Mononuclear cell (primary cell): ENCODE measurements around the gene ECE1. TPM values are rescaled to one million over a fixed set of nuclear protein-coding genes. Genes with fewer than 3 reads are reported as not detected.

ENCODE experiments used
- H3K27me3 ChIP-seq: 2 replicates; pipeline ENCODE4 v1.6.0; 2011; ENCODE audit warnings: low read length, control low read depth; ENCODE audit not compliant: insufficient read depth
- H3K4me1 ChIP-seq: 2 replicates; pipeline ENCODE4 v1.5.1; 2011; ENCODE audit warnings: mild to moderate bottlenecking, low read length, control low read depth; ENCODE audit not compliant: insufficient read depth
- H3K4me3 ChIP-seq: 2 replicates; pipeline ENCODE4 v1.5.1; 2011; ENCODE audit warnings: mild to moderate bottlenecking, low read length, moderate library complexity
- H3K9me3 ChIP-seq: 2 replicates; pipeline ENCODE4 v1.5.1; 2011; ENCODE audit warnings: low read depth, mild to moderate bottlenecking, control low read depth, low read length
- total RNA-seq: library from RNA; depleted of rRNA; stranded (reverse); fragments of >200 nt; gene quantifications from one replicate; pipeline ENCODE4 v1.2.3, GENCODE V29; 2012

The ECE1 gene
- total RNA-seq, 1 donor: 72.4 TPM

DNA sequence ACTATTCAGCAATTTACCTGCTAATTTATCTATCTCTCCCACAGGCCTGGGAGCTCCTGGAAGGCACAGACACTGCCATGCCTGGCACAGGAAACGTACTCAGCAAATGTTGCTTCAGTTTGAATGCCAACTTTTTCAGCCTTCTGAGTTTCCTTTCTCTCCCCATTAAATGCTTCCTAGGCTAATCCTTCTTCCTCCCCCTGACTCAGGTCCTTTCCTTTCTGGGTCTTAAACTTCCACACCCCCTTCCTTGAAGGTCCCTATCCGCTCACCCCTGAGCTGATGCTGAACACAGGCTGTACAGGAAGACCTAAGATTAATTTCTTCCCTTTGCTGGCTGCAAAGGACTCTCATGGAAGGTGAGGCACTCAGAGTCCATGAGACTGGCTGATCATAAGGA lies 40.3 kb upstream of the ECE1 start:
- Histone ChIP-seq H3K4me1 (peaks cover 77% of the 10 kb centered on the region), H3K27me3 (no peaks in the 10 kb centered on the region)

GRCh38 chr1:21329209-21329844 lies 39.1 kb upstream of the ECE1 start:
- Histone ChIP-seq H3K27me3 (no peaks in the 10 kb centered on the region), H3K9me3 (no peaks in the 10 kb centered on the region), H3K4me1 (peaks cover 77% of the 10 kb centered on the region), H3K4me3 (no peak overlapping the region)

More for the DNA sequence above, 40.3 kb upstream of the ECE1 start:
- no peak overlapping the region for H3K4me3 ChIP-seq
- no peaks in the 10 kb centered on the region for H3K9me3 ChIP-seq

GRCh38 chr1:21327566-21328323 lies 37.5 kb upstream of the ECE1 start:
- Histone ChIP-seq H3K4me3 (no peak overlapping the region), H3K9me3 (no peaks in the 10 kb centered on the region), H3K27me3 (no peaks in the 10 kb centered on the region), H3K4me1 (peaks cover 78% of the 10 kb centered on the region)

DNA sequence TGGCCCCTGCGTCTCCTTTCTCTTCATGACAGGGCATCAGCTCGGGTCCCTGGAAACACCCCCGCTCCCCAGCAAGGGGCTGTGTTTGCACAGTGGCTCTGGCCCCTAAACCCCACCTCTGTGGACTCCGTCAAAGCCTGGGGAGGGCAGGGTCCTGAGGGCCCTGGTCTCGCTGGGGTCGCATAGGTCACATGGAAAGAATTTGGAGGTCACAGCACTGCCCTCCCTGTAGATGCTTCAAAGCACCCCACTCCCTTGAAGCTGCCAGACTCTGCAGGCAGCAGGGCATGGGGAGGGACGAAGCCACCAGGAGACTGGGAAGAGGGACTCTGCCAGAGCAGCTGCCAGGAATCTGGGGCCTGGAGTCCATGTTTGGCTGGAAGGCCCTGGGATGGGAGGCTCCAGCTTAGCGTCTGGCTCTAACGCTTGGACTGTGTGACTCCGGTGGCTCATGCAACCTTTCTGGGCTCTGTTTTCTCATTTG lies 36.6 kb upstream of the ECE1 start:
- Histone ChIP-seq H3K27me3 (no peaks in the 10 kb centered on the region), H3K9me3 (no peaks in the 10 kb centered on the region), H3K4me1 (peaks cover 80% of the 10 kb centered on the region)

GRCh38 chr1:21325731-21326387 lies 35.6 kb upstream of the ECE1 start:
- Histone ChIP-seq H3K4me3 (no peak overlapping the region), H3K4me1 (peaks cover 74% of the 10 kb centered on the region)

More for the DNA sequence above, 36.6 kb upstream of the ECE1 start:
- H3K4me3 ChIP-seq: no peak overlapping the region

DNA sequence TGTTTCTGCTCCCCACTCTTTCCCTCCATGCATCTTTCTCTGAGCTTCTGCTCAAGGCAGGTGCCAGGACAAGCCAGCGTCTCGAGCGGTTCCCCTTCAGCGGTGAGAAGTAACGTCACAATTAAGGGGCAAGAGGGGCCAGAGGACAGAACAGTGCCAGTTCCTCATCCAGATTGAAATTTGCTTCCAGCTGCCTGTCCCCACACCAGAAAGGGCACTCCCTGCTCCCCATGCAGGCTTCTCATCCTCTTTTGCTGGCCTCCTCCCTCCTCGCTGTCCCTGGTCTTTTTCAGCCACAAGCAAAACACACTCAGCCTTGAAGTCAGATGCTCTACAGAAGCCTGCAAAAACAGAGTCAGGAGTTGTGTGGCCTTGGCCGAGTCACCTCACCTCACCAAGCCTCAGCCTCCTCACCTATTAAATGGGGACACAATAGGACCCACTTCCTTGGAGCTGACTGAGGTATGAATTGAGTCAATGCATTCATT lies 35.0 kb upstream of the ECE1 start:
- Histone ChIP-seq H3K4me3 (no peak overlapping the region), H3K4me1 (peaks cover 68% of the 10 kb centered on the region), H3K9me3 (no peaks in the 10 kb centered on the region), H3K27me3 (no peaks in the 10 kb centered on the region)

More at GRCh38 chr1:21325731-21326387, 35.6 kb upstream of the ECE1 start:
- no peaks in the 10 kb centered on the region for H3K9me3 ChIP-seq
- H3K27me3 ChIP-seq: no peaks in the 10 kb centered on the region

DNA sequence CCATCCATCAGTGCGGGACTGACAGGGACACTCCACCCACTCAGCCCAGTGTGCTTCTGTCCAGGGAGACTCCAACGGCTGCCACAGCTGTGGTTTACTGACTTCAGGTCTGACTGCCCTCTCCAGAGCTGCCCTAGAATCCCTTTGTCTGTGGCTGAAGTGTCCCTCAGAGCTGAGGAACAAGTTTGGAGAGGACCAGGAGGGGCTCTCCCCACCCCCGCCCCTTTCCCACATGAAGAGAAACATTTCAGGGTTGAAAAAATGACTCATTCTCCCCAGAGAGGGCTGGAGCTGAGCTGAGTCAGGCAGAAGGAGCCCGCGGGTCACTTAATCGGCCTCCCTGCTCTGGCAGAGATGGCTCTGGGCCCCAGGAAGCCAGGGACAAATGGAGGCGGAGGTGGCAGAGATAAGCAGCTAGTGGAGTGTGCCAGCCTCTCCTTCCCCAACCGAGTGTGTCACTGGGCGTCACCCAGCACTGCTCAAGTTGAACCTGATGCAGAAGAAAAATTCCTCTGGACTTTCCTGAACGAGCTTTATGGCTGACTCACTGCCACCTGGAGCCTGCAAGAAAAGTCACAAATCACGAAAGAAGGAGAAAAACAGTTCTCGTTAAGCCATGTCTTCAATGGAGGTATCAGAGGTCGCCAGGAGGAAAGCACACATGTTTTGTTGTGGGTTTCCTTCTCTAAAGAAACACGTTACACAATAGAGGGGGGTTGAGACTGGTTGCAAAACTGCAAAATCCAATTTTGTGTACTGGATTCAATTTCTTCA lies 34.3 kb upstream of the ECE1 start:
- H3K4me3 ChIP-seq: no peak overlapping the region
- peaks cover 61% of the 10 kb centered on the region for H3K4me1 ChIP-seq
- H3K27me3 ChIP-seq: no peaks in the 10 kb centered on the region
- no peaks in the 10 kb centered on the region for H3K9me3 ChIP-seq

DNA sequence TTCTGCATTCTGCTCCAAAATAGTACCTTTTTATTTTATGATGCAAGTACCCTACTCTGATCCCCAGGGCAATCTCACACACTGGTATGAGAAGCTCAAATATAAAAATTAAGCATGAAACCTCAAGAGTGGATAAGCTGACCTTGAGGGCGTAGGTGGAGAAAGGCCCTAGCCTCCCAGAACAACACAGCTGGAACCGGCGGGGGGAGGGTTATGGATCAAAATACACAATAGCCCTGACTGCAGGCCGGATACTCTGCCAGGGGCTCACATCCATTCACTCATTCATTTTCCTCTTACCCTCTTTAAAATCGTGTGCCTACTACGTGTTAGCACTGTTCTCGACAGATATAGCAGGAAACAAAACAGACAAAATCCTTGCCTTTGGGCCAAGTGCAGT lies 32.8 kb upstream of the ECE1 start:
- no peak overlapping the region for H3K4me3 ChIP-seq
- H3K9me3 ChIP-seq: no peaks in the 10 kb centered on the region
- no peaks in the 10 kb centered on the region for H3K27me3 ChIP-seq
- H3K4me1 ChIP-seq: peaks cover 54% of the 10 kb centered on the region

GRCh38 chr1:21322681-21323016 lies 32.4 kb upstream of the ECE1 start:
- no peaks in the 10 kb centered on the region for H3K27me3 ChIP-seq
- H3K4me1 ChIP-seq: peaks cover 55% of the 10 kb centered on the region
- H3K9me3 ChIP-seq: no peaks in the 10 kb centered on the region
- no peak overlapping the region for H3K4me3 ChIP-seq

DNA sequence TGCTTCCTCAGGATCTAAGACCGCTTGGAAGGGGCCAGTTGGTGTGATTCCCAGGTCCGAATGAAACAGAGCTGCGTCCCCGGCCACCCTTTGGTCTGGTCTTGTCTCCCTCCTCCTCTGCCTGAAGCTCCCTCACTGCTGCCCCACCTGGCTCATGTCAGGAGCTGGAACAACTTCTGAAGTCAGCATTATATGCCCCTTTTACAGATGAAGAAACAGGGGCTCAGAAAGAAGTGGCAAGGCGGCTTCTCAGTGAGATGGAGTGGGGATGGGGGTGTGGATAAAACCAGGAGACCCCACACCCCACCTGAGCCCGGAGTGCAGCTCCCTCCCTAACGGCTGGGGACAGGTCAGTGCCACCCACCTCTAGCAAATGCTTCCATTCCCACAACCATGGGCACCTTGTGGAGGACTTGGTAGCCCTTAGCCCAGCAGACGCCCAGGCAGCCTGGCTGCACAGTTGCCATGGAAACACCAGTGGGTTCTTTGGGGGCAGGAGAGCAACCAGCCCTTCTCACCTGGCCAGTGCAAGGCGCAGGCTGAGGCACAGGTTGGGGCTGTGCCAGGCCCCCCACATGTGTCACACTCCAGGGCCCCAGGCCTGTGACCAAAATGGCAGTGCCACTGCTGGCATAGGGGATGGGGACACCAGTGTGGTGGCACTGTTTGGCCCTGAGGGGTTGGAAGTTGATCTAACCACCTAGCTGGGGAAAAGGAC lies 31.9 kb upstream of the ECE1 start:
- Histone ChIP-seq H3K27me3 (no peaks in the 10 kb centered on the region), H3K4me3 (no peak overlapping the region), H3K9me3 (no peaks in the 10 kb centered on the region), H3K4me1 (peaks cover 61% of the 10 kb centered on the region)

GRCh38 chr1:21320410-21321108 lies 30.3 kb upstream of the ECE1 start:
- H3K4me3 ChIP-seq: no peak overlapping the region
- peaks cover 49% of the 10 kb centered on the region for H3K4me1 ChIP-seq
- H3K9me3 ChIP-seq: no peaks in the 10 kb centered on the region
- H3K27me3 ChIP-seq: no peaks in the 10 kb centered on the region

GRCh38 chr1:21319447-21320407 lies 29.5 kb upstream of the ECE1 start:
- Histone ChIP-seq H3K4me1 (peaks cover 41% of the 10 kb centered on the region), H3K27me3 (no peaks in the 10 kb centered on the region), H3K9me3 (no peaks in the 10 kb centered on the region), H3K4me3 (no peak overlapping the region)

- Histone ChIP-seq H3K9me3 (no peaks in the 10 kb centered on the region), H3K27me3 (no peaks in the 10 kb centered on the region), H3K4me1 (peaks cover 31% of the 10 kb centered on the region), H3K4me3 (no peak overlapping the region)
These were observed 28.5 kb upstream of the ECE1 start for GRCh38 chr1:21318714-21319159.
